ENCODE measurements around the gene TFAP2A.

The TFAP2A gene

DNA sequence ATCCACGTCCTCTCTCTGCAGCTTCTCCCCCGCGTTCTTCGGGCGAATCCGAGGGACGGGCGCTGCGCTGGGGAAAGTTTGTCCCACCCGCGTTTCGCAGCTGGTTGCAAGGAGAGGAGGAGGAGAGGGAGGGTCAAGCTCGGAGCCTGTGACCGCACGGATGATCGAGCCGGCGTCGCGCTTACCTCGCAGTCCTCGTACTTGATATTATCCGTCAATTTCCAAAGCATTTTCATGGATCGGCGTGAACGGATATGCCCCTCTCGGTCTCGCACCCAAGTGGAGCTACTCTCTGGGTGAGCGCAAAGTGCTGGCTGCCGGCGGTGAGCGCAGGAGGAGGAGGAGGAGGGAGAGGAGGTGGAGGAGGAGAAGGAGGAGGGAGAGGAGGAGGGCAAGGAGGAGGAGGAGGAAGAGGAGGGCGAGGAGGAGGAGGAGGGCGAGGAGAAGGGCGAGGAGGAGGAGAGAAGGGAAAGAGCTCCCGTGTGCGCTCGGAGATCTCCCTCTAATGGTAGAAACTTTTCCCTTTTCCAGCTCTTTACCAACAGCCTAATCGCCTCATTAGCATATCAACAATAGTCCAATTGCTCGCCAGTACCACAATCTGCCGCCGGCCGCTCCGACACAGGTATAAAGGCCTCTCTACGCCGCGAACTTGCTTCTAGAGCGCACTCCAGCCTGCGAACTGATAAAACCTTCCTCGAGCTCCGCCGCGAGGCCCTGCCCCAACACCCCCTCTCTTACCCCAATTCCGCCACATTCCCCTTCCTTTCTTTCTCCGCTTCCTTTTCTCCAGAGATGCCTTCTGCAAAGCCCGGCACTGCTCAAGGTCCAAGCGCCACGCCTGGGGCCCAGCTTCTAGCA, at the start of gene TFAP2A:
TFAP2A (minus strand) TSS at position 319 of the 861 bp plus-strand sequence; CDS start at position 236, 83 bp downstream.
- DNase-seq (ENCODE audit: low read depth in 2 of 2): no peak

DNA sequence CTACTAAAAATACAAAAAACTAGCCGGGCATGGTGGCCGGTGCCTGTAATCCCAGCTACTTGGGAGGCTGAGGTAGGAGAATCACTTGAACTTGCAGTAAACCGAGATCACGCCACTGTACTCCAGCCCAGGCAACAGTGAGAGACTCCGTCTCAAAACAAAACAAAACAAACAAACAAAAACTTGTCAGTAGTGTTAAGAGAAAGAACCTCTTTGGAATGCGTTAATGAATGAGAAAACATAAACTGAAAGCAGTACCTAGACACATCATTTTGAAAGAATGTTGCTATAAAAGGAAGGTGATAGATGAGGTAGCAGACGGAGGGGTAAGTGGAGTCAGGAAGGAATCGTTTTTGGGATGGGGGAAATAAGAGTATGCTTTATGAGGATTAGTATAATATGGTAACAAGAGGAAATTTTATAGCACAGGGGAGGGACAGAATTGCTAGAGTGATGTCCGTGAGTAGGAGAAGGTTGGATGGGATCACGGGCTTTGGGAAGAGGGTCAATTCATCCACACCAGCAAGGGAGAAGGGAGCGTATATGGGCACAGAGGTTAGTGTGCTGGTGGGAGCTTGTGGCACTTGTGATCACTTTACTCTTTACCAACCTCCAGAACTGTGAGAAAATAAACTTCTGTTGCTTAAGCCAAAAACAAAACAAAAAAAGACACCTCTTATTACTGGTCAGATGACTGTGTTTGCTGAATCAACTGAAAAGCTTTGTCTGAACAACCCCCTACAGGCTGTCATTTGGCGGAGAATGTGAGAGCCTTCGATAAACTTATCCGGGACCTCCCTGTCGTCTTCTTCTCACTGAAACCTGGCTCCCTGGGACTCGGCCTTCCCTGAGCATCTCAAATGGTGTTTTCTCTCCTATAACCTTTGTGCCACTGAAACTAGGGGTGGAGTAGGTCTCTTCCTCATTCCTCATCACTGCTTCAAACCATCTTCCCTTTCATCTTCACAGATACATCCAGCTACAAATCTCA, 48.9 kb upstream of the TFAP2A start:
- DNase-seq (ENCODE audit: low read depth in 2 of 2): no peak

DNA sequence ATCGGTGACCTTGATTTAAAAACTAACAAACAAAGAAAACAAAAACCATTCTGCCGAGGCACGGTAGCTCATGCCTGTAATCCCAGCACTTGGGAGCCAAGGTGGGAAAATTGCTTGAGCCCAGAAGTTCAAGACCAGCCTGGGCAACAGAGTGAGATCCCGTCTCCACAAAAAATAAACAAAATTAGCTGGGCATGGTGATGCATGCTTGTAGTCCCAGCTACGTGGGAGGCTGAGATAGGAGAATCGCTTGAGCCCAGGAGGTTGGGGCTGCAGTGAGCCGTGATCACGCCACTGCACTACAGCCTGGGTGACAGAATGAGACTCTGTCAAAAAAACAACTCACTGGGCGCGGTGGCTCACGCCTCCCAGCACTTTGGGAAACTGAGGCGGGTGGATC, 48.2 kb upstream of the TFAP2A start:
- no peak for DNase-seq (ENCODE audit: low read depth in 2 of 2)

DNA sequence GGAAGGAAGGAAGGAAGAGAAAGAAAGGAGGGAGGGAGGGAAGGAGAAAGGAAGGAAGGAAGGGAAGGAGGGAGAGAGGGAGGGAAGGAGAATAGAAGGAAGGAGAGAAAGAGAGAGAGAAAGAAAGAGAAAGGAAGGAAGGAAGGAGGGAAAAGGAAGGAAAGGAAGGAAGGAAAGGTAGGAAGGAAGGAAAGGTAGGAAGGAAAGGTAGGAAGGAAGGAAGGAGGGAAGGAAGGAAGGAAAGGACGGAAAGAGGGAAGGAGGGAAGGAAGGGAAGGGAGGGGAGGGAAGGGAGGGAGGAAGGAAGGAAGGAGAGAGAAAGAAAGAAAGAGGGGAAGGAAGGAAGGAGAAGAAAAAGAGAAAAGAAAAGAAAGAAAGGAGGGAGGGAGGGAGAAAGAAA, 47.0 kb upstream of the TFAP2A start:
- DNase-seq (ENCODE audit: low read depth in 2 of 2): no peak

DNA sequence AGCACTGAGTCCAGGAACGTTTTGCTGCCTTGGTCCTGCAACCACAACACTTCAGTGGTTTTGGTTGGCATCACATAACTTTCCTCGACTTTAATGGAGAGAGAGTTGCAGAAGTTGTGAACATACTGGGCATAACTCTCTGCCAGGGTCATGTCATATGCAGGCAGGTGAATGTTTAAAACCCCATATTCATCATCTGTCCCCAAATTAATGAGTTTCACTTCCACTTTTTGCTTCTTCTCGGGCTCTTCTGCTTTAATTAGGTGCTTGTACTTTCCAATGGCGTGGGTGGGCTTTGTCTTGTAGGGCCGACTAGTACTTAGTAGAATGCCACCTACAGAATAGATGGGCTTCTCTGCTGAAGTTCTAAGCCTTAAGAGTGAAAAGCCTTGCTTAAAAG, 45.2 kb upstream of the TFAP2A start:
- no peak for DNase-seq (ENCODE audit: low read depth in 2 of 2)

DNA sequence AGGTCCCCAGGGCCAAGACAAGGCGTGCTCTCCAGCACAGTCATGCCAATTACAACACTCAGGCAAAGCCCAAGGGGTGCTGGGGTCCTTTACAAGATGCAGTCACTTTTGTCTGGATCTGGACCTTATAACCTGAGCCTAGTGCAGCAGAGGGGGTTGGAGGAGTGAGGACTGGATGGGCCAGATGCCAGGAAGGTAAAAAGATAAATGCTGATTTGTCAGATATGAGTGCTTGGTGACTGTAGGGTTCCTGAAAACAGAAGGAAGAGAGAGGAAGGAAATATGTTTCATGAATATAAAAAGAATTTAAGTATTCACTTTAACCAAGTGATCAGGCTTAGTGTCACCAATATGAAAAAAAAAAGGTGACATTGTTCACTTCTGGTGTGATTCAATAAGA, 43.4 kb upstream of the TFAP2A start:
- no peak for DNase-seq (ENCODE audit: low read depth in 2 of 2)

DNA sequence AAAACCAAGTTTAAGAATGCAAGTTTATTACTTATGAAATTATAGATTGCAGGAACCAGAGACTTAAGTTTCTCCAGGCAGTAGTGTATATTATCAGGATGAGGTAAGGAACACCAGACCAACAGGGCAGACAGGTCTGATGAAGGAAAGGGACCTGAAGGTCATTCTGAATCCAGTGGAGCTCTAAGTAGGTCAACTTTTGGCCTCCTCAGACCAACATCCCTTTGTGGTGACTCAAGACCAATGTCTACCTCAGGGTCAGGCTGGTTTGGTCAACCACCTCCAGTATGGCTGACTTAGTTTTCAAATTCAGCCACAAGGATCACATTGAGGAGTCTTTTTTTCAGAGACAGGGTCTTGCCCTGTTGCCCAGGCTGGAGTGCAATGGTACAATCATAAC, 38.7 kb upstream of the TFAP2A start:
- no peak for DNase-seq (ENCODE audit: low read depth in 2 of 2)

DNA sequence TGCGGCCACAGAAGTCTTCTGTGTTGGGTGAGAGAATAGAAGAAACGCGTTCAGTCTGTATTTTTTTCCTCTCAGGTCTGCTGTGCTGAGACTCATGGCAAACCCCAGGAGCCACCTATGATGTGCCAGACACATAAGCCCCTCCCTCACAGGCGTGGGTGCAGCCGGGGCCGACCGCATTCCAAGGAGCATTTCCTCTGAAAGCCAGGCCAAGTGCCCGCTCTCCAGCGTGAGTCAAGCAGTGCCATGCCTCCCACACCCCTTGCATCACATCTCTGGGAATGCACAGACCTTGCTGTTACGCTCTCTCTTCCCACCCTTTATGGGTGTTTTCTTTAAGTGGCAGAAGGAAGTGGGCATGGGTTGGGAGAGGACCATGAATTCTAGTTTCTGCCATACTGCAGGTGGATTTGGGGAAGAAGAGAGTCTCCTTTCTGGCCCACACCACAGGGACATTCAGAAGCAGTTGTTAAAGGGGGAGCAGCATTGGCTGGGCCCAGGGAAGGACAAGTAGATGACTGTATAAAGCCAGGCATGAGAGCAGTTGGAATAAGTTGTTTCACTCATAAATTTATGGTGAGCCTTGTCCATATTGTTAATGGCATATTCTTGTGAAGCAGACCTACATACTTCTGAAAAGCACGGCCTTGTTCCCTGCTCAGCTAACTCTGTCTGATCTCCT, 37.1 kb upstream of the TFAP2A start:
- no peak for DNase-seq (ENCODE audit: low read depth in 2 of 2)

DNA sequence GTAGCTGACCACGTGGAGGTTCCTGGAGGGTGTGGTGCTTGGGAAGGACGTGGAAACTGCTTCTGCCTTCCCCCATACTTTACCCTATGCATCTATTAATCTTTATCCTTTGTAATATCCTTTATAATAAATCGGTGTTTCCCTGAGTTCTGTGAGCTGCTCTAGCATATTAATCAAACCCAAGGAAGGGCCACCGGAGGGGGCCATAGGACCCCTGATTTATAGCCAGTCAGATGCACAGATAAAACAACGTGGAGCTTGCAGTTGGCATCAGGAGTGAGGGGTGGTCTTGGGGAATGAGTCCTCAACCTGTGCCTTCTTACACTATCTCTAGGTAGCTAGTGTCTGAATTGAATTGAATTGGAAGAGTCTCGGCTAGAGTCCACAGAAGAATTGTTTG, 36.5 kb upstream of the TFAP2A start:
- no peak for DNase-seq (ENCODE audit: low read depth in 2 of 2)

DNA sequence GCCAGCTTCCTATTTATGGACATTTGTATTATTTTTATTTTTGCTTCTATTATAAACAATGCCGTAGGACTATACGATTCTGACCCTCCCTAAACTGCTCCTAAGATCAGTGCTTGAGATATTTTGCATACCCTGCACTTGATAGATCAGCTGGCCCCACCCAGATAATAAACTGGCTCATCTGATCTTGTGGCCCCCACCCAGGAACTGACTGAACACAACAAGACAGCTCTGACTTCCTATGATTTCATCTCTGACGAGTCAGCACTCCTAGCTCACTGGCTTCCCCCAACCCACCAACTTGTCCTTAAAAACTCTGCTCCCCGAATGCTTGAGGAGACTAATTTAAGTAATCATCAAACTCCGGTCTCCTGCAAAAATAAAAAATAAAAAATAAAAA, 34.9 kb upstream of the TFAP2A start:
- no peak for DNase-seq (ENCODE audit: low read depth in 2 of 2)

DNA sequence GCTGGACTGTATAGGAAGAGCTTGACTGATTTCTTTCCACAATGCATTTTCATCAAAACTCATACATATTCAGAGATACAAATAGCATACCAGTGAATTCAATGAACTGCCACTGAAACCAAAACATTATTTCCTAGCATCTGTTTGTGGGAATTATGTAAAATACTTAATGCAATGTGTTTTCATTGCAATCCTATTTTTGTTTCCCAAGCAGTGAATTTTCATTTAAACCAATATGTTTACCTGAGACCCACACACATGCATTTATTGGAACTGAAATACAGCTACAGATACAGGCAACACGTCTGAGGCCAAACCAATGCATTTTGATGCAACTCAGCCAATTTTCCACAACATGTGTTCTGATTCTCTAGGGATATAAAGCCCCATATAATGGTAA, 33.2 kb upstream of the TFAP2A start:
- no peak for DNase-seq (ENCODE audit: low read depth in 2 of 2)

DNA sequence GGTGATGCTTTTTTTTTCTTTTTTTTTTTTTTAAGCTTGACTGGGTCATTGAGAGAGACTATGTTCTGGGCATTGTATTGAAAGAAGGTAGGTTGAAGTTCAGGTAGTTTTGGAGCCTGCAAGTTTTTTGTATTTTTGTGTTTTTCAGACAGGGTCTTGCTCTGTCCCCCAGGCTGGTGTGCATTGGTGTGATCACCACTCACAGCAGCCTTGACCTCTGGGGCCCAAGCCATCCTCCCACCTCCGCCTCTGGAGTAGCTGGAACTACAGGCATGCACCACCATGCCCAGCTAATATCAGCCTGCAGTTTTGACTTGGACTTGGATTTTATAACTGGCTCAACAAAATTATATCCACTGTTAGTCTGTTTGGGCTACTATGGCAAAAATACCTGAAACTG, 31.7 kb upstream of the TFAP2A start:
- no peak for DNase-seq (ENCODE audit: low read depth in 2 of 2)

DNA sequence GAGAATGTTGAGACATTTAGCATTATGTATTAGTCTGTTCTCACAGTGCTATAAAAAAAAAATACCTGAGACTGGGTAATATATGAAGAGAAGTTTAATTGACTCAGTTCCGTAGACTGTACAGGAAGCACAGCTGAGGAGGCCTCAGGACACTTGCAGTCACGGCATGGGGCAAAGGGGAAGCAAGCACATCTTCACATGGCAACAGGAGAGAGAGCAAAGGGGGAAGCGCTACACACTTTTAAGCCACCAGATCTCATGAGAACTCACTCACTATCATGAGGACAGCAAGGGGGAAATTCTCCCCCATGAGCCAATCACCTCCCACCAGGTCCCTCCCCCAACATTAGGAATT, 26.8 kb upstream of the TFAP2A start:
- no peak for DNase-seq (ENCODE audit: low read depth in 2 of 2)

DNA sequence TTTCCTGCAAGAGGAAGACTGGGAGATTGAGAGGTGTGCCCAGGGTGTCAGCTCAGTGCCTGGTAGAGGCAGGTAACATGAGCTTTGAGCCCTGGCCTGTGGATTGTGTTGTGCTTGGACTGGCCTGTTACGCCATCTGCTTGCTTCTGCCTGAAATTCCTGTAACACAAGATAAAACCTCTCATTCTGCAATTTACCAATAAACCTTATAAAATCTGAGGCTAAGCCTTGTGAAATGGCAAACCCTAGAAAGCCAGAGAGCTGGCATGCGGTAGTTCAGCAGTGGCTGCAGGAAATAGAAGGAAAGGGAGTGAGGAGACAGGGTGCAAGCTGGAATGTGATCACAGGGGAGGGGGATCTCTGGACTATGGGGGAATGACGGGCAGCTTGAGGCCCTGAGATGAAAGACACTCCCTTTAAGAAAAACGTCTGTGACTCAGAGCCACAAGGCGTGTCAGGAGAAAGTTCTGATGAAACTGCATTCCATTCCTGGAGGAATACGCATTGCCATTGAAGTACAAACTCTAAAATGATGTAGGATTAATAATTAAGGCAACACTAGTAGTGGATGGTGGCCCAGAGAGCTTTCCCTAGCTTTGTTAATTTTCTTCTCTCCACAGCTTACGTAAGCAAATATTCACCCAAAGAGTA, 26.3 kb upstream of the TFAP2A start:
- no peak for DNase-seq (ENCODE audit: low read depth in 2 of 2)

DNA sequence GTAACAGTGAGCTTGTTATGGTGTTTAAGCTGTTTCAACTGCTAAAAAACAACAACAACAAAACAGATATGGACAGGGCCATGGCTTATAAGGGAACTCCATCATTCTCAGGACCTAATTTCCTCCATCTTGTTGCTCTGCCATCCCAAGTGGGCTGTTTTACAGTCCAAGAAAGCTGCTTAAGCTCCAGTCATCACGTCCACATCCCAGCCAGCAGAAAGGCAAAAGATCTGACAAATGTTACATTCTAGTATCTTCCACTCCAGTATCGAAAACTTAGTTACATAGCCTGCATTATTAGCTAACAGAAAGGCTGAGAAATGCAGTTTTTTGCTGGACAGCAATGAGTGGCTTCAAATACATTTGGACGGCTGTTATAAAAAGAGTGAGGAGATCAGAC, 23.0 kb upstream of the TFAP2A start:
- DNase-seq (ENCODE audit: low read depth in 2 of 2): no peak

DNA sequence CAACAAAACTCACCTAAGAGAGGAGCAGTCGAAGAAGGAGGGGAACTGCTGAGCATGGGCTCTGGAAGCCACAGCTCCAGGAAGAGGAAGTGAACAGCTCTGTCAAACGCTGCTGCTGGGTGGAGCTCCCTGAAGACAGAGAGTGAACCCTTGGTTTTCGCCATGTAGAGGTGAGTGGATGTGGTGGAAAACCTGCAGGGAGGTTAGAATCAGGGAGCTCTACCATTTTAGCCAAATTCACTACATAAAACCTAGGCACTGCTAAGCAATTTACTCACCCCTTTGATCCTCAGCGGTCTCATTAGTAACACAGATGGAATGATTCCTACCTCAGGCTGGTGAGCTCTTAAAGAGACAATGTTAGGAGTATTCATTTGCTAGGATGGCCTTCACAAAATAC, 19.4 kb upstream of the TFAP2A start:
- no peak for DNase-seq (ENCODE audit: low read depth in 2 of 2)

DNA sequence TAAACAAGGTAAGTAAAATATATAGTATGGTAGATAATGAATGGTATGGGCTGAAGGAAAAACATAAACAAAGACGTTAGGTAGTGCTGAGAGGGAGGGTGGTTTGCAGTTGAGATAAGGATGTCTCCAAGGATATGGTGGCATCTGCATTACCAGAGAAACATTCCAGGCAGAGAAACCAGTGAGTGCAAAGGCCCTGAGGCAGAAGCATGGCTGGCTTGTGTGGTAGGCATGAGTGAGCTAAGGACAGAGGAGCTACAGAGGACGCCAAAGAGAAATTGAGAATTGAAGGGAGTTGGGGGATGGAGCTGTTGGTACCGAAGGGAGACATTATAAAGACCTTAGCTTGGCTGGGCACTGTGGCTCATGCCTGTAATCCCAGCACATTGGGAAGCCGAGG, 18.4 kb upstream of the TFAP2A start:
- DNase-seq (ENCODE audit: low read depth in 2 of 2): no peak

DNA sequence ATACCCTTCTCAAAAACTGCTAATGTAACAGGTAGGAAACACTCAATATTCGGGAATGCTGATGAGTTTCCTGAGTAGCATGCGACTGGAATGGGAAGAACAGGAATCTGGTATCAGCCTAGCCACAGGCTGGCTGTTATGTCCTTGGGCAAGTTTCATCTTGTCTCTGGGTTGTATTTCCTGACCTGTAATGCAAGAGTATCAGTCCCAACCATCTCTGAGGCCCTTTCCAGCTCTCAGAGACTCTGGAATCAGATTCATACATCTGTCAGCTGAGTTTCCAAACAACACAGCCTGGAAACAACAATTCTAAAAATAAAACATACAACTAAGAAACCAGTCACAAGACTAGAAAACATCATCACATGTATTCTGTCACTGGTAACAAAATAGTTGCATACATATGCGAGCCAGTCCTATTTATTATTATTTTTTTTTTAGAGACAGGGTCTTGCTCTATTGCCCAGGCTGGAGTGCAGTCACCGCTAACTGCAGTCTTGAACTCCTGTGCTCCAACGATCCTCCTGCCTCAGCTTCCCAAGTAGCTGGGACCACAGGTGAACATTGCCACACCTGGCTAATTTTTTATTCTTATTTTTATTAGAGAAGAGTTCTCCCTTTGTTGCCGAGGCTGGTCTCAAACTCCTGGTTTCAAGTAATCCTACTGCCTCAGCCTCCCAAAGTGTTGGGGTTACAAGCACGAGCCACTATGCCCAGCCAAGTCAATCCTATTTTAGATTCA, 16.7 kb upstream of the TFAP2A start:
- no peak for DNase-seq (ENCODE audit: low read depth in 2 of 2)

DNA sequence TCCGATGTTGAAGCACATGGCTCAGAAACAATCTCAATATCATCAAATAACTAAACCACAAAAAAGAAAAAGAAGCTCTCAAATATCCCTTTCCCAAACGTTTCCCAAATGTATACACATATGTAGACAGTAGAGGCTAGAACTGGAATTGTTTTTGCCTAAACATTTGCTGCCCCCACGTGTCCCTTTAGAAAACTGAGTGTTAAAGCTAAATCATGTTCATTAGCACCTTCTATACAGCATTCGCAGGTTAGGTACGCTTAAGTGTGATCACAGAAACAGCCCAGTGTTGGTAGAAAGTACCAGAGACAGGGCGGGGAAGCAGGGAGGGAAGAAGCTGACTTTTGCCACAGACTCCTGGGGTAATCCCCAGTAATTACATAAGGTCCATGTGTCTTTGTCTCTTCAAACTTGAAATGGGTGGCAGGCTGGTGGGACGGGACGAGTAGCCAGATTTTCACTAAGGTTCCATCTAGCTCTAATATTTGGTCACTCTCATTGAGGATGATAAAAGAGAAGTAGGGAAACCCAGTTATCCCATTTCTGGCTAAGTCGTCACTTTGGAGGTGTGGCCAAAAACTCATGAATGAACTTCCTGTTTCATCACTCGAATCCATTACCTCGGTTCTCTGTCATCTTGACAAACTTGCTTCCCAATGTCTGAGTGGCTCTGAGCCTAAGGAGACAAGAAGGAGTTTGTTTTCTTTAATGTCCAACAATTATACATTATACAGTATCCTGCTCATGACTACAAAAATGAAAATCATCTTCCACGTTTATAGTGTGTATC, 15.0 kb upstream of the TFAP2A start:
- DNase-seq (ENCODE audit: low read depth in 2 of 2): no peak

DNA sequence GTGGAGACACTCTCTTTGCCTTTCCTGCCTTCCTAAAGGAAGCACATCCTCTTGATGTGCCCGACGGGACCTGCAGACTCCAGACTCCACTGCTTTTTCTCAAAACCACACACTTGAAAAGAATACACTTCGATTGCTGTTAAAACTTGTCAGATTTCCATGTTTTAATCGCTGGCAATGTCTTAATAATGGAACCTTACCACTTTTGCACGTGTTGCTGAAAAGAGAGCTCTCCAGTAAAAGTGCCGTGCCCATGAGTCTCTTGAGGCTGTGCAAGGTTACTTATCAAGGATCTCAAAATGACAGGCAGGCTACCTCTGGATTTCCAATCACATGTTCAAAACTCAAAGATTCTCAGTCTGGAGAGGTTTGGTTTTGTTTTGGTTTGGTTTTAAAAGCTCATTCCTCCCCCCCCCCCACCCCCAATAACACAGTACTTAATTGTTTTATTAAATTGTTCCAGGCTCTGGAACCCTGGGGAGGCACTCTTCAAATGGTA, 12.0 kb upstream of the TFAP2A start:
- no peak for DNase-seq (ENCODE audit: low read depth in 2 of 2)

Measured in stimulated activated CD4-positive, alpha-beta T cell treated with anti-CD3 and anti-CD28 coated beads, Interleukin-12 subunit alpha, Interleukin-12 subunit beta, amount 100 ng/mL, for 24 hours (primary cell).